ENCODE data around the gene MYB.

MYB gene

GRCh38 chr6:135179372-135179771, 1.7 kb upstream of the MYB start:
- no peak overlapping the region for H3K27ac ChIP-seq
- no peak for TF ChIP-seq ZFX (IDR thresholded peaks at IDR 0.05; ENCODE audit: borderline replicate concordance)
- TF ChIP-seq, protein P1, sequence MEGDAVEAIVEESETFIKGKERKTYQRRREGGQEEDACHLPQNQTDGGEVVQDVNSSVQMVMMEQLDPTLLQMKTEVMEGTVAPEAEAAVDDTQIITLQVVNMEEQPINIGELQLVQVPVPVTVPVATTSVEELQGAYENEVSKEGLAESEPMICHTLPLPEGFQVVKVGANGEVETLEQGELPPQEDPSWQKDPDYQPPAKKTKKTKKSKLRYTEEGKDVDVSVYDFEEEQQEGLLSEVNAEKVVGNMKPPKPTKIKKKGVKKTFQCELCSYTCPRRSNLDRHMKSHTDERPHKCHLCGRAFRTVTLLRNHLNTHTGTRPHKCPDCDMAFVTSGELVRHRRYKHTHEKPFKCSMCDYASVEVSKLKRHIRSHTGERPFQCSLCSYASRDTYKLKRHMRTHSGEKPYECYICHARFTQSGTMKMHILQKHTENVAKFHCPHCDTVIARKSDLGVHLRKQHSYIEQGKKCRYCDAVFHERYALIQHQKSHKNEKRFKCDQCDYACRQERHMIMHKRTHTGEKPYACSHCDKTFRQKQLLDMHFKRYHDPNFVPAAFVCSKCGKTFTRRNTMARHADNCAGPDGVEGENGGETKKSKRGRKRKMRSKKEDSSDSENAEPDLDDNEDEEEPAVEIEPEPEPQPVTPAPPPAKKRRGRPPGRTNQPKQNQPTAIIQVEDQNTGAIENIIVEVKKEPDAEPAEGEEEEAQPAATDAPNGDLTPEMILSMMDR (IDR thresholded peaks at IDR 0.05): no peak

- peak overlapping the region; percentile 74; the same call in 1 of the 2 replicates for H3K27ac ChIP-seq
- TF ChIP-seq ZFX (IDR thresholded peaks at IDR 0.05; ENCODE audit: borderline replicate concordance): no peak
- TF ChIP-seq, protein P1 (IDR thresholded peaks at IDR 0.05): no peak
These were observed 1.1 kb upstream of the MYB start for GRCh38 chr6:135179920-135180541.

GRCh38 chr6:135181333-135182070, 394 bp downstream of the MYB start:
- H3K27ac ChIP-seq: peak overlapping the region; percentile 74
- TF ChIP-seq, protein P1 (IDR thresholded peaks at IDR 0.05): no peak
- TF ChIP-seq ZFX (IDR thresholded peaks at IDR 0.05; ENCODE audit: borderline replicate concordance): no peak

- H3K27ac ChIP-seq: peak overlapping the region; percentile 74
- TF ChIP-seq, protein P1 (IDR thresholded peaks at IDR 0.05): no peak
- no peak for TF ChIP-seq ZFX (IDR thresholded peaks at IDR 0.05; ENCODE audit: borderline replicate concordance)
These were observed 1.2 kb downstream of the MYB start for GRCh38 chr6:135182071-135183001.

GRCh38 chr6:135183002-135183531, 2.0 kb downstream of the MYB start:
- TF ChIP-seq, protein P1 (IDR thresholded peaks at IDR 0.05): no peak
- TF ChIP-seq ZFX (IDR thresholded peaks at IDR 0.05; ENCODE audit: borderline replicate concordance): no peak
- no peak overlapping the region for H3K27ac ChIP-seq

DNA sequence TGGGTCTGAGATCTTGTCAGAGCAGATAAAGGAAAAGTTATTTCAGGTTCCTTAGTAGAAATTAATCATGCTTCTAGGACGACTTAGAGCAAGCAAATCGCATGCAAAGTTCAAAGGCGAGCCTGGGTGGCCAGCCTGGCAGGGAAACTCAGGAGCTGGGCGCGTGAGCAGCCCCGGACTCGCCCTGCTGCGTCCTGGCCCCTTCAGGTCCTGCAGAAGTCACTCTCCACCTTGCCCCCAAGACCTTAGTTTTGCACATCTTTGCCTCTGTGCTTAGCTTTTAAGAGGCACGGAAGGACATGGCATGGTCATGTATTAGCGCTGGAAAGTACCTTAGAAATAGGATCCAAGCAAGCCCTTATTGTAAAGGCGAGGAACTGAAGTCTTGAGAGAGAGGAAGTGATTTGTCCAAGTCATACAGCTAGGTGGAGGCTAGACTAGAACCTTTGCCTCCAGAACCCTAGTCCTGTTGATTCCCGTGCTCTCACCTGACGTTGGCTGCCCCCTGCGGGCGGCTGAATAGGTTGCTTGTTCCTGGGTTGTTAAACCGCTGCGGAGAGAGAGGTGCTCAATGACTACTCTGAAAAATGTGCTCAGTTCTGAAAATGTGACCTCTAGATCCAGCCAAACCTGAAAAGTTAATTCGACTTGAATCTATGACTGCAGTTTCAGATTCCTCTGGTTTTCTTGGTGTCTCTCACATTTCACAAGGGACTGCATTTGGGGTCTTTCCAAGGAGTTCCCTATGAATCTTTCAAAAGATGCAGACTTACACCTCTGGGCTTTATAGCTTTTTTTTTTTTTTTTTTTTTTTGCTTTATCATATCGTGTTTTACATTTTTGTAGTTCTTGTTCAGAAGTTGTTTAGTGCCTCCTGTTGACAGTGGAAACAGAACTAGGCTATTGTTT, 2.7 kb downstream of the MYB start:
- H3K27ac ChIP-seq: no peak overlapping the region
- TF ChIP-seq, protein P1 (IDR thresholded peaks at IDR 0.05): peak; percentile 78
- TF ChIP-seq ZFX (IDR thresholded peaks at IDR 0.05; ENCODE audit: borderline replicate concordance): no peak
